Germinal center (tissue), 1 donor: Measurements from ENCODE around the gene ATG16L1.
A peak's percentile ranks its signal among the peaks of the same experiment; 100 is the strongest.

ENCODE experiments used
- DNase-seq: peaks from one replicate; pipeline ENCODE4 v3.0.0; 2012; ENCODE audit warnings: mixed read lengths, low spot score

ATG16L1 gene

GRCh38 chr2:233227346-233227978 is 24.0 kb upstream of the ATG16L1 start:
- DNase-seq, result no peak

GRCh38 chr2:233228376-233228775 is 23.1 kb upstream of the ATG16L1 start:
- no peak for DNase-seq

GRCh38 chr2:233233618-233234230 is 17.7 kb upstream of the ATG16L1 start:
- DNase-seq, result no peak

GRCh38 chr2:233234264-233234663 is 17.2 kb upstream of the ATG16L1 start:
- no peak for DNase-seq

GRCh38 chr2:233234996-233235395 is 16.5 kb upstream of the ATG16L1 start:
- DNase-seq, result no peak

GRCh38 chr2:233235977-233236376 is 15.5 kb upstream of the ATG16L1 start:
- no peak for DNase-seq

GRCh38 chr2:233236820-233237589 is 14.5 kb upstream of the ATG16L1 start:
- DNase-seq, result no peak

- DNase-seq, result peak; percentile 24
Measured at GRCh38 chr2:233240897-233241296, 10.6 kb upstream of the ATG16L1 start.

- no peak for DNase-seq
Measured at GRCh38 chr2:233241803-233242202, 9.7 kb upstream of the ATG16L1 start.

- DNase-seq, result no peak
Measured at GRCh38 chr2:233242231-233242927, 9.1 kb upstream of the ATG16L1 start.

GRCh38 chr2:233243348-233243747 is 8.1 kb upstream of the ATG16L1 start:
- DNase-seq, result no peak

- no peak for DNase-seq
Measured at GRCh38 chr2:233244818-233245217, 6.7 kb upstream of the ATG16L1 start.

- DNase-seq, result no peak
Measured at GRCh38 chr2:233245406-233245805, 6.1 kb upstream of the ATG16L1 start.

- no peak for DNase-seq
Measured at GRCh38 chr2:233247116-233247515, 4.4 kb upstream of the ATG16L1 start.

- DNase-seq, result no peak
Measured at GRCh38 chr2:233247744-233248143, 3.7 kb upstream of the ATG16L1 start.

- DNase-seq, result no peak
Measured at GRCh38 chr2:233248999-233249398, 2.5 kb upstream of the ATG16L1 start.

- no peak for DNase-seq
Measured at GRCh38 chr2:233250568-233250967, 905 bp upstream of the ATG16L1 start.

- no peak for DNase-seq
Measured at GRCh38 chr2:233250985-233251305, 528 bp upstream of the ATG16L1 start.

- no peak for DNase-seq
Measured at GRCh38 chr2:233252227-233252626, 754 bp downstream of the ATG16L1 start.

- no peak for DNase-seq
Measured at GRCh38 chr2:233255151-233255550, 3.7 kb downstream of the ATG16L1 start.

GRCh38 chr2:233256048-233256447 is 4.6 kb downstream of the ATG16L1 start:
- peak; percentile 69 for DNase-seq

- no peak for DNase-seq
Measured at GRCh38 chr2:233258211-233258610, 6.7 kb downstream of the ATG16L1 start.

- DNase-seq, result no peak
Measured at GRCh38 chr2:233259730-233260129, 8.3 kb downstream of the ATG16L1 start.
